GM18511 (cell line): Measurements from ENCODE around the gene ANGPTL7.

Experiments
- ATAC-seq: cut with Tn5 transposase; IDR thresholded peaks from one replicate; pipeline ENCODE4 v1.9.1; 2021; ENCODE audit warnings: mild to moderate bottlenecking, moderate library complexity; ENCODE audit not compliant: unreplicated experiment

Gene ANGPTL7

DNA sequence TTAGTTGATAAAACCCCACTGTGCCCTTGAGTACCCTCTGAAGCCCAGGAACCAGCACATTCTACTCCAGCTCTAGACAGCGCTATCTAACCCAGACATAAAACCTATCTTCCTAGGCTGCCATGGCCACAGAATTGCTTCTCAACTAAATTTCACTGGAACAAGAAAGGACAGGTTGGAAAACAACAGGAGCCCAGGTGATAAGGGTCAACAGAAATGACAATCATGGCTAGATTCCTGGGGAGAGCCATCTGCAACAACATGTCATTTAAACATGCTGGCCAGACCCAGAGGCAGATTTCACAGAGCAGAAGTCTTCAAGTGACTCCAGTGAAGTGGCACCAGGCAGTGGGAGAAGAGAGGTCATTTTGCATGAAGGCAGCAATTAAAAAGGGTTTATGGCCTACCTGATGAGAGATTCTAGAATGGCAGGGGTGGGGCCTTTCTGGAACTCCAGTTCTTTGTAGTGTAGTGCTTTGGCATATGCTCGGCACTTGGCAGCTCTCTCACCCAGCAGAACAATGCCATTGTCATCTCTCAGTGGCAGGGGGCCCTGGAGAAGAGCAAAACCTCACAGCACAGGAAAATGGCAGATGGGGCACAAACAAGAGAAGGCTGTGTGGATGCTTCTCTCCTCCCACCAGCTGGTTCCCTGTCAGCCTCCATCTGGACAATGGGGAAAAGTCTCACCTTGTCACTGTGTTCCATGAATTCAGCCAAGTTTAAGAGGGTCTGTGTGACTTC is 9.9 kb downstream of the ANGPTL7 start:
- no peak for ATAC-seq

DNA sequence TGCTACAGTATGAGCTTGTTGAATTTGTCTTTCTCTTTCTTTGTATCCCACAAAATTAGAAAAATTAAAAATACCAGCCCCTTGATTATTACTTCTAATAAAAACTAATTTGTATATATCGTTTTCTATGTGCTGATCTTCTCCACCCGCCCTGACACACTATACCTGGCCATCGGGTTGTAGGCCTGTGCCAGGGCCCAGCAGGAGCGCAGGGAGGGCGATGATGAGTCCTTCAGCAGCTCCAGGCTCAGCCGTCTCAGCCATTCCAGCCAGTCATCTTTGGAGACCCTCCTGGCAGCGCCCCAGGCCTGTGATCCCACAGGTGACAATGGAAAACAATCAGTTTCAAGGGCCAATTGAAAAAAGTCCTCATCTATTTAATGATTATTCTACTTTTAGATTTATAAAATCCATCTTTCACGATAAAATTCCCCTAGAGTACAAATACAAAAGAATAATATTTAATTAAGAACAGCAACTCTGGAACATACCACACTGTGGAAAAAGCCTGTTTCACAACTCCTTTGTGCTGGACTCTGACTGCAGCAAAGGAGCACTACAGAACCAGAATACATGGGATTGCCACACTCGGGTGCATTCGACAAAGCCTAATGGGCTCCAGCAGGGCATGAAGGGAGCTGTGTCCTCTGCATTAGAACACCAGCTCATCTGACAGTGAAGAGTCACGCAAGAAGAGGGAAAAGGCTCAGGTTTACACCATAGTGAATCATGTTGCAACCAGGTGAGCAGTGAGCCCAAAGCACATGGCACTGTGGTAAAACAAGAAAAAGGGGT is 15.4 kb downstream of the ANGPTL7 start:
- ATAC-seq, result no peak

DNA sequence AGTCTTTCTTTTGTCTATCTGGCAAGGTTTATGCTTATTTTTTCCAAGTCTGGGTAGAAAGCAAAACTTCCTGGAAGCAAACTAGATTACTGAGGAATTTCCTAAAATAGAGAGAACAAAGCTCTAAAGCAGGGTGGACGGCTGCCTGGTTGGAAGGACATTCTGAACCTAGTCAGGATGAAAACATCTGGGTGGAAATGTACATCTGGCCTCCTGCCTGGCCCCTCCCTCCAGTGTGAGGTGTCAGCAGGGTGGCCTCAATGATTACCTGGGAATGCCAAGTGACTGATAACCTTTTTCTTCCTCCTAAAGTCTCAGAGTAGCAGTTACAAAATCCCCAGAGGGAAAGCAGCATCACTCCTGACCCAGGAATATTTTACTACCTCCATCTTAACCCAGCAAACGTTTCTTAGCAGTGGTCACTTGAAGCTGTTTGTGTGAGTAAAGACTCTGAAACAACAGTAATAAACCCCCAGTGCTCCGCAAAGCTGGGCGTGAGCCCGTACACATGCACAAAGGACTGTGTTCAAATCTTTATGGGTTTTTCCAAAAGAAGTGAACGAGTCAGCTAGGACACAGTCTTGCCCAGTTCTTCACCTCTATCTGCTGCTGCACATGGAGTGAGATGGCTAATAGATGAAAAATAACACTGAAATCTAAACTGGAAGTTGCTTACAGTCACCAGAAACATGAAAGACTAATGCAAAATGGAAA is 18.9 kb downstream of the ANGPTL7 start:
- ATAC-seq, result no peak

GRCh38 chr1:11211461-11211860 is 22.3 kb downstream of the ANGPTL7 start:
- no peak for ATAC-seq

- no peak for ATAC-seq
Observed at GRCh38 chr1:11211925-11212587, 22.9 kb downstream of the ANGPTL7 start.

GRCh38 chr1:11214698-11215380 is 25.7 kb downstream of the ANGPTL7 start:
- no peak for ATAC-seq

GRCh38 chr1:11215381-11216005 is 26.3 kb downstream of the ANGPTL7 start:
- ATAC-seq, result no peak

DNA sequence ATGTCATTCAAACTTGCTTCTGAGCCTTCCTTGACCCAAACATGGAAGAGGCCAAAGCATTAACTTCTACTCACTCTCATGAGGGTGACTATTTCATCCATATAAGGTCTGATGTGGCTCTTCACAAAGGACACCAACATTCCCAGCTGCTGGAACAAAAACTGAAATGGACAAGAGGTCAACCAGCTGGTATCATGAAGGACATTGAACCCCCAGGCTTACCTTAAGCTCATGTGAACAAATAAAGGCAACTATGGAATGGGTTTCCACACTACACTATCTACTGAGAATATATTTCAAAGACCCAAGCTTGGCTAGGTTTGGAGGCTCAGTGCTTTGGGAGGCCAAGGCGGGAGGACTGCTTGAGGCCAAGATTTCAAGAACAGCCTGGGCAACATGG is 26.9 kb downstream of the ANGPTL7 start:
- no peak for ATAC-seq

- ATAC-seq, result no peak
Observed at GRCh38 chr1:11227106-11228077, 38.2 kb downstream of the ANGPTL7 start.

- ATAC-seq, result no peak
Observed at GRCh38 chr1:11229203-11229602, 40.0 kb downstream of the ANGPTL7 start.

GRCh38 chr1:11233208-11233607 is 44.1 kb downstream of the ANGPTL7 start:
- no peak for ATAC-seq

DNA sequence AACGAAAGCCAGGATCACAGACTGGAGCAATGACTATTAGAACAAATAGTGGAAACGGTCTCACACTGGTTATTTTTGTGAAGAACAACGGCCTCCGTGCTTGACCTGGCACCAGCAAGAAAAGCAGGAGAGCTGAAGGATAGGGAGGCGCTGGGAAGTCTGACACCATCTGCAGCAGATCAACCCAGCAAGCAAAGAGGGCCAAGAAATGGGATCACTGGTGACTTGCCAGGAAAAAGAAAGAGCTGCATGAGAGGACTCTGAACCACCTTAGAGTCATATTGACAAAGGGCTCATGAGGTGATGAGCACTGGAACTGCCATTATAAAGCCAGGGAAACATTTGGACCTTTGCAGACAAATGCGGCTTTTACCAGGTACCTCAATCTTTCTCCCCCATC is 48.2 kb downstream of the ANGPTL7 start:
- no peak for ATAC-seq

GRCh38 chr1:11238311-11238710 is 49.2 kb downstream of the ANGPTL7 start:
- no peak for ATAC-seq

DNA sequence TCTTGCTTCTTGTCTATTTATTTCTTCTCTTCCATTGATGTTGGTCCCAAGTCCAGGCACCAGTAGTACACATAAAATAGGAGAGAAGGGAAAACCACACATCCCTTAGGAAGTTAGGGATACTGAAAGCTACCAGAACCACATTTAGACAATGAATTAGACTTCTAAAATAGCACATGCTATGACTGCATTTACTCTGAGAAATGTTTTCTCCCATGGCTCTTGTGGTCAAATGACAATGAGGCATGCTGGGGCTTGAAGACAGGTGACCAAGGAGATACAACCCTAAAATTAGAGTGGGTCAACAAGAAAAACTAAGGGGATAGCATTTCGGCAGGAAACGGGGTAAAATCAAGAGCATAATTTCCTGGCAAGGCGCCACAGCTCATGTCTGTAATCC is 56.1 kb downstream of the ANGPTL7 start:
- ATAC-seq, result no peak
